ENCODE measurements around the gene FADS6. TPM values are rescaled to one million over a fixed set of nuclear protein-coding genes. Genes with fewer than 3 reads are reported as not detected.

The FADS6 gene
- polyA plus RNA-seq, 1 of the 3 experiments (the other 2 are of a cell fraction): not detected

GRCh38 chr17:74928786-74929185 is 35.4 kb upstream of the FADS6 start:
- no peaks in the 10 kb centered on the region for H3K9me3 ChIP-seq
- WGBS (ENCODE audit: low lambda C conversion rate): 44% methylated on average over 6 of the region's 6 CpGs
- H3F3A ChIP-seq (replicated peaks; ENCODE audit: insufficient read depth): no peaks in the 10 kb centered on the region
- no peak for DNase-seq
- ChIA-PET POLR2A (no interaction called here), CTCF (interaction anchor here (10.1 to 12.1 kb wide), 2 partner anchors 20 to 30 kb away, joined by 104 to 286 read pairs; no protein-coding TSS in a partner anchor)
- no peak overlapping the region for H3K4me2 ChIP-seq
- H3K9me2 ChIP-seq: no peaks in the 10 kb centered on the region
- H3K36me3 ChIP-seq (replicated peaks in 1 of 2; ENCODE audit: control insufficient read depth in 1 of 2, insufficient read depth in 2 of 2, low read length in 1 of 2): no peaks in the 10 kb centered on the region
- no peak overlapping the region for H2AFZ ChIP-seq (ENCODE audit: low read depth)
- H3K79me2 ChIP-seq (ENCODE audit: insufficient read depth): no peaks in the 10 kb centered on the region
- H3K27ac ChIP-seq (ENCODE audit: low read depth in 2 of 2, low read length in 1 of 2): no peak overlapping the region
- no peak for TF ChIP-seq RCOR1 (IDR thresholded peaks at IDR 0.05; ENCODE audit: low read length)
- TF ChIP-seq GATA2 (CRISPR knock-in tag; IDR thresholded peaks at IDR 0.05): no peak
- TF ChIP-seq, protein P1, sequence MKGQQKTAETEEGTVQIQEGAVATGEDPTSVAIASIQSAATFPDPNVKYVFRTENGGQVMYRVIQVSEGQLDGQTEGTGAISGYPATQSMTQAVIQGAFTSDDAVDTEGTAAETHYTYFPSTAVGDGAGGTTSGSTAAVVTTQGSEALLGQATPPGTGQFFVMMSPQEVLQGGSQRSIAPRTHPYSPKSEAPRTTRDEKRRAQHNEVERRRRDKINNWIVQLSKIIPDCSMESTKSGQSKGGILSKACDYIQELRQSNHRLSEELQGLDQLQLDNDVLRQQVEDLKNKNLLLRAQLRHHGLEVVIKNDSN (IDR thresholded peaks at IDR 0.05; ENCODE audit: borderline replicate concordance, low read depth): no peak
- TF ChIP-seq, protein P2, sequence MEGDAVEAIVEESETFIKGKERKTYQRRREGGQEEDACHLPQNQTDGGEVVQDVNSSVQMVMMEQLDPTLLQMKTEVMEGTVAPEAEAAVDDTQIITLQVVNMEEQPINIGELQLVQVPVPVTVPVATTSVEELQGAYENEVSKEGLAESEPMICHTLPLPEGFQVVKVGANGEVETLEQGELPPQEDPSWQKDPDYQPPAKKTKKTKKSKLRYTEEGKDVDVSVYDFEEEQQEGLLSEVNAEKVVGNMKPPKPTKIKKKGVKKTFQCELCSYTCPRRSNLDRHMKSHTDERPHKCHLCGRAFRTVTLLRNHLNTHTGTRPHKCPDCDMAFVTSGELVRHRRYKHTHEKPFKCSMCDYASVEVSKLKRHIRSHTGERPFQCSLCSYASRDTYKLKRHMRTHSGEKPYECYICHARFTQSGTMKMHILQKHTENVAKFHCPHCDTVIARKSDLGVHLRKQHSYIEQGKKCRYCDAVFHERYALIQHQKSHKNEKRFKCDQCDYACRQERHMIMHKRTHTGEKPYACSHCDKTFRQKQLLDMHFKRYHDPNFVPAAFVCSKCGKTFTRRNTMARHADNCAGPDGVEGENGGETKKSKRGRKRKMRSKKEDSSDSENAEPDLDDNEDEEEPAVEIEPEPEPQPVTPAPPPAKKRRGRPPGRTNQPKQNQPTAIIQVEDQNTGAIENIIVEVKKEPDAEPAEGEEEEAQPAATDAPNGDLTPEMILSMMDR (IDR thresholded peaks at IDR 0.05): no peak
- no peak for TF ChIP-seq ELF1 (IDR thresholded peaks at IDR 0.05)
- TF ChIP-seq NRF1 (IDR thresholded peaks at IDR 0.05; ENCODE audit: low read depth, low read length): no peak
- no peak for TF ChIP-seq FOXJ3 (CRISPR knock-in tag; IDR thresholded peaks at IDR 0.05)
- TF ChIP-seq FOXM1 (IDR thresholded peaks at IDR 0.05; ENCODE audit: low read depth): no peak
- TF ChIP-seq POLR2AphosphoS5 (IDR thresholded peaks at IDR 0.05; ENCODE audit: low read depth, low read length): no peak
- no peak for TF ChIP-seq ZBTB33 (IDR thresholded peaks at IDR 0.05; ENCODE audit: borderline replicate concordance, low read depth)
- no peak for TF ChIP-seq NFIC (IDR thresholded peaks at IDR 0.05; ENCODE audit: borderline replicate concordance)
- TF ChIP-seq TAF1 (IDR thresholded peaks at IDR 0.05; ENCODE audit: borderline replicate concordance, low read depth, low read length): no peak
- TF ChIP-seq YY1 (IDR thresholded peaks at IDR 0.05; ENCODE audit: low read depth): no peak
- TF ChIP-seq TCF12 (IDR thresholded peaks at IDR 0.05): no peak
- TF ChIP-seq MEF2A (IDR thresholded peaks at IDR 0.05; ENCODE audit: borderline replicate concordance, low read depth): no peak
- TF ChIP-seq GABPA (IDR thresholded peaks at IDR 0.05; ENCODE audit: low read depth): no peak
- peaks cover 3% of the 10 kb centered on the region; the same call in 1 of the 2 replicates for H4K20me1 ChIP-seq (ENCODE audit: insufficient read depth)
- H3K27me3 ChIP-seq (ENCODE audit: insufficient read depth): peaks cover 77% of the 10 kb centered on the region
- no peak overlapping the region for H3K9ac ChIP-seq
- peaks cover 0 to 10% of the 10 kb centered on the region in 2 experiments; a peak in 1 of 4 replicates for H3K4me1 ChIP-seq (ENCODE audit: control insufficient read depth in 1 of 2, insufficient read depth in 2 of 2, low read depth in 1 of 2, low read length in 1 of 2)
- H3K4me3 ChIP-seq (ENCODE audit: low read depth in 2 of 2, low read length in 1 of 2): no peak overlapping the region
